ENCODE measurements around the gene ERP27.

The ERP27 gene

DNA sequence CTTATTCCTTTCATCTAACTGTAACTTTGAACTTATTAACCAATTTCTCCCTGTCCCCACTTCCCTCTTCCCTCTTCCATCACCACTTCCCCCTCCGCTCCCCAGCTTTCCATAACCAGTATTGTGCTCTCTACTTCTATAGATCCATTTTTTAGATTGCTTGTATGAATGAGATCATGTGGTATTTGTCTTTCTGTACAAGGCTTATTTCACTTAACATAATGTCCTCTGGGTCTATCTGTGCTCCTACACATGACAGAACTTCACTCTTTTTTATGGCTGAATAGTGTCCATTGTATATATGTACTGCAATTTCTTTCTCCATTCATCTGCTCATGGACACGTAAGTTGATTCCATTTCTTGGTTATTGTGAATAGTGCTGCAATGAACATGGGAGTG, 14.4 kb downstream of the ERP27 start:
- TF ChIP-seq CTCF (IDR thresholded peaks at IDR 0.05; ENCODE audit: borderline replicate concordance, insufficient read depth, low read depth, low read length) = no peak
- no peak overlapping the region for H3K4me3 ChIP-seq (ENCODE audit: low read depth, low read length)

GRCh38 chr12:14921218-14921617, 17.1 kb downstream of the ERP27 start:
- no peak overlapping the region for H3K4me3 ChIP-seq (ENCODE audit: low read depth, low read length)
- no peak for TF ChIP-seq CTCF (IDR thresholded peaks at IDR 0.05; ENCODE audit: borderline replicate concordance, insufficient read depth, low read depth, low read length)

DNA sequence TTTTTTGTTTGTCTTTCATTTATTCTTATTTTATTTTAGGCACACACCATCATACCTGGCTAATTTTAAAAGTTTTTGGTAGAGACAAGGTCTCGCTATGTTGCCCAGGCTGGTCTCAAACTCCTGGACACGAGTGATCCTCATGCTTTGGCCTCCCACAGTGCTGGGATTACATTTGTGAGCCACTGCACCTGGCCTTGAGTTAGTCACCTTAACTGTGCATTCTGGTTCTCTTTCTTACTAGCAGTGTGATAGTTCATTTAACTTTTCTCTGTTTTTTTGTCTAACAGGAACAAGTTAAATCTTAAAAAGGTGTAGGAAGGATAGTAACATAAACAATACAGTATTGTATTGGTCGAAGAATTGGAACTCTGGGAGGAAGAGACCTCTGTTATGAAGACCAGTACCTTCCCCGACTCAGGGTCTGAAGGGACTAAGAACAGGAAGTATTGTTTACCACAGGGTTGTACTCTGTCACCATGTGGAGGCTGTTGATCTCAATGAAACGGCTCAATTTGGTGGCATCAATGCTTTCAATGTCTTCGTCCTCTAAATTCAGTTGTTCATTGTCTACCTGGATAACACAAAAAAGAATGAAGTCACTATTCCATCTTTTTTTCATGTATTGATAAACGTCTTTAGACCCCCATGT, 17.7 kb downstream of the ERP27 start:
- no peak for TF ChIP-seq CTCF (IDR thresholded peaks at IDR 0.05; ENCODE audit: borderline replicate concordance, insufficient read depth, low read depth, low read length)

DNA sequence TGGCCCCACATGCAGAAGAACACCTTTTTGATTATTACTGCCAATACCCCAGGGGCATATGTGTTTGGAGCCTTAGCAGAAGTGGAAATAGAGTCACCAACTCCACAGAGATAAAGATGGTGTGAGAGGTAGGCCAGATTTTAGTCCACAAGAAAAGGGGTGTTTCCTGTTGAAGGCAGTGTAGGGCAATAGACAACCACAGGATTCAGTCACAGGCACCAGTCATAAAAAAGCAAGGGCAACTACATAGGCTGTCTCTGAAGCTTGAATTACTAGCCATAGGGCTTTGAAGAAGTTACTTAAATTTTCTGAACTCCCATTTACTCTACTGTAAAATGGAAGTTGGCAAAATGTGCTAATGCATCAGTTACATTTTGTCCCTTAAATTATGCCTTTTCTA, 18.9 kb downstream of the ERP27 start:
- no peak overlapping the region for H3K4me3 ChIP-seq (ENCODE audit: low read depth, low read length)
- TF ChIP-seq CTCF (IDR thresholded peaks at IDR 0.05; ENCODE audit: borderline replicate concordance, insufficient read depth, low read depth, low read length) = no peak

More for the DNA sequence above, 17.7 kb downstream of the ERP27 start:
- H3K4me3 ChIP-seq (ENCODE audit: low read depth, low read length) = no peak overlapping the region

GRCh38 chr12:14915736-14916135, 22.6 kb downstream of the ERP27 start:
- no peak for TF ChIP-seq CTCF (IDR thresholded peaks at IDR 0.05; ENCODE audit: borderline replicate concordance, insufficient read depth, low read depth, low read length)
- H3K4me3 ChIP-seq (ENCODE audit: low read depth, low read length) = no peak overlapping the region

GRCh38 chr12:14913381-14913781, 25.0 kb downstream of the ERP27 start:
- TF ChIP-seq CTCF (IDR thresholded peaks at IDR 0.05; ENCODE audit: borderline replicate concordance, insufficient read depth, low read depth, low read length) = no peak
- no peak overlapping the region for H3K4me3 ChIP-seq (ENCODE audit: low read depth, low read length)

- no peak for TF ChIP-seq CTCF (IDR thresholded peaks at IDR 0.05; ENCODE audit: borderline replicate concordance, insufficient read depth, low read depth, low read length)
- H3K4me3 ChIP-seq (ENCODE audit: low read depth, low read length) = no peak overlapping the region
These were observed 27.2 kb downstream of the ERP27 start for GRCh38 chr12:14911131-14911530.

All from GM12875 (cell line).